Fibroblast of pulmonary artery (primary cell): Measurements from ENCODE around the gene CNDP2.

Experiments
- DNase-seq: peaks from one replicate; pipeline ENCODE4 v3.0.0-alpha.2; 2010; ENCODE audit warnings: low read depth
- H3K4me3 ChIP-seq: replicated peaks from 2 replicates; pipeline ENCODE4 v1.5.1; 2011; ENCODE audit warnings: low read depth, mild to moderate bottlenecking, control low read depth, low read length, moderate library complexity
- CTCF ChIP-seq: IDR thresholded peaks from 2 replicates; pipeline ENCODE4 v1.5.1; 2011; ENCODE audit warnings: mild to moderate bottlenecking, control low read depth, low read length, inconsistent platforms; ENCODE audit errors: missing control alignments

The CNDP2 gene

GRCh38 chr18:74507097-74507881 is 11.1 kb downstream of the CNDP2 start:
- TF ChIP-seq CTCF = no peak
- no peak for DNase-seq
- no peak overlapping the region for H3K4me3 ChIP-seq

- TF ChIP-seq CTCF = no peak
- no peak overlapping the region for H3K4me3 ChIP-seq
- no peak for DNase-seq
Measured at GRCh38 chr18:74507927-74508326, 11.8 kb downstream of the CNDP2 start.

GRCh38 chr18:74508366-74508765 is 12.2 kb downstream of the CNDP2 start:
- no peak overlapping the region for H3K4me3 ChIP-seq
- DNase-seq = no peak
- no peak for TF ChIP-seq CTCF

- no peak for DNase-seq
- no peak for TF ChIP-seq CTCF
- H3K4me3 ChIP-seq = no peak overlapping the region
Measured at GRCh38 chr18:74508821-74509225, 12.7 kb downstream of the CNDP2 start.

GRCh38 chr18:74509856-74510769 is 13.9 kb downstream of the CNDP2 start:
- TF ChIP-seq CTCF = no peak
- H3K4me3 ChIP-seq = no peak overlapping the region
- no peak for DNase-seq

GRCh38 chr18:74510770-74511095 is 14.6 kb downstream of the CNDP2 start:
- no peak for TF ChIP-seq CTCF
- no peak overlapping the region for H3K4me3 ChIP-seq
- DNase-seq = no peak
